ENCODE measurements around the gene HNMT. TPM values are rescaled to one million over a fixed set of nuclear protein-coding genes. Genes with fewer than 3 reads are reported as not detected.

The HNMT gene
- polyA plus RNA-seq, 1 donor (not counting 4 experiments of a cell fraction or from before 2014, with no cell fraction given) = 7.4 TPM

- DNase-seq (ENCODE audit: low read depth, low spot score) (no peak), FAIRE-seq (no peak)
- dilution Hi-C loops (cut with MboI; ENCODE audit: extremely low pct_ligation_motif_present, low sequenced_read_pairs) = no loop called here
- Histone ChIP-seq H3K9me1 (ENCODE audit: control insufficient read depth, extremely low read depth, insufficient read depth, low read length) (no peaks in the 10 kb centered on the region), H3K9ac (ENCODE audit: control insufficient read depth, extremely low read depth, insufficient read depth, low read length) (no peak overlapping the region), H3K4me1 (ENCODE audit: control insufficient read depth, extremely low read depth, insufficient read depth, low read length) (no peaks in the 10 kb centered on the region), H3K79me2 (ENCODE audit: control insufficient read depth, insufficient read depth, low read length) (no peaks in the 10 kb centered on the region), H3K9me3 (ENCODE audit: control insufficient read depth, low read depth, low read length) (no peaks in the 10 kb centered on the region), H3K27ac (ENCODE audit: control insufficient read depth, insufficient read depth, low read length) (no peak overlapping the region), H3K4me2 (ENCODE audit: control insufficient read depth, extremely low read depth, insufficient read depth, low read depth, low read length) (no peak overlapping the region), H3K36me3 (ENCODE audit: control insufficient read depth in 2 of 2, extremely low read depth in 1 of 2, insufficient read depth in 2 of 2, low read length in 2 of 2) (no peaks in the 10 kb centered on the region), H2AFZ (ENCODE audit: control insufficient read depth, low read length) (no peak overlapping the region), H3K27me3 (ENCODE audit: control insufficient read depth, extremely low read depth, insufficient read depth, low read length) (no peaks in the 10 kb centered on the region), H3K4me3 (ENCODE audit: control insufficient read depth in 2 of 3, extremely low read depth in 1 of 3, insufficient read depth in 2 of 3, low read depth in 1 of 3, low read length in 3 of 3) (no peak overlapping the region), H4K20me1 (ENCODE audit: control insufficient read depth, extremely low read depth, insufficient read depth, low read length) (no peaks in the 10 kb centered on the region)
- TF ChIP-seq CTCF (optimal IDR thresholded peaks at IDR 0.05 in 1 of 3, IDR thresholded peaks at IDR 0.05 in 1 of 3, conservative IDR thresholded peaks at IDR 0.05 in 1 of 3; ENCODE audit: extremely low read depth in 1 of 3, insufficient read depth in 2 of 3, low read length in 3 of 3) (no peak), EZH2 (IDR thresholded peaks at IDR 0.05; ENCODE audit: low read length) (no peak)
Measured at GRCh38 chr2:138020432-138020831, 56.2 kb downstream of the HNMT start.

- Histone ChIP-seq H3K79me2 (ENCODE audit: control insufficient read depth, insufficient read depth, low read length) (no peaks in the 10 kb centered on the region), H3K27ac (ENCODE audit: control insufficient read depth, insufficient read depth, low read length) (no peak overlapping the region), H3K9ac (ENCODE audit: control insufficient read depth, extremely low read depth, insufficient read depth, low read length) (no peak overlapping the region), H3K4me2 (ENCODE audit: control insufficient read depth, extremely low read depth, insufficient read depth, low read depth, low read length) (no peak overlapping the region), H3K27me3 (ENCODE audit: control insufficient read depth, extremely low read depth, insufficient read depth, low read length) (no peaks in the 10 kb centered on the region), H3K36me3 (ENCODE audit: control insufficient read depth in 2 of 2, extremely low read depth in 1 of 2, insufficient read depth in 2 of 2, low read length in 2 of 2) (no peaks in the 10 kb centered on the region), H4K20me1 (ENCODE audit: control insufficient read depth, extremely low read depth, insufficient read depth, low read length) (no peaks in the 10 kb centered on the region), H3K4me1 (ENCODE audit: control insufficient read depth, extremely low read depth, insufficient read depth, low read length) (no peaks in the 10 kb centered on the region), H2AFZ (ENCODE audit: control insufficient read depth, low read length) (no peak overlapping the region), H3K9me1 (ENCODE audit: control insufficient read depth, extremely low read depth, insufficient read depth, low read length) (no peaks in the 10 kb centered on the region), H3K4me3 (ENCODE audit: control insufficient read depth in 2 of 3, extremely low read depth in 1 of 3, insufficient read depth in 2 of 3, low read depth in 1 of 3, low read length in 3 of 3) (no peak overlapping the region), H3K9me3 (ENCODE audit: control insufficient read depth, low read depth, low read length) (no peaks in the 10 kb centered on the region)
- dilution Hi-C loops (cut with MboI; ENCODE audit: extremely low pct_ligation_motif_present, low sequenced_read_pairs) = no loop called here
- TF ChIP-seq EZH2 (IDR thresholded peaks at IDR 0.05; ENCODE audit: low read length) = no peak
- TF ChIP-seq CTCF (optimal IDR thresholded peaks at IDR 0.05 in 1 of 3, IDR thresholded peaks at IDR 0.05 in 1 of 3, conservative IDR thresholded peaks at IDR 0.05 in 1 of 3; ENCODE audit: extremely low read depth in 1 of 3, insufficient read depth in 2 of 3, low read length in 3 of 3) = no peak
- DNase-seq (ENCODE audit: low read depth, low spot score) (no peak), FAIRE-seq (no peak)
Measured at GRCh38 chr2:138021154-138021553, 56.9 kb downstream of the HNMT start.
